ENCODE data around the gene SPATC1L.
"Not testable (repeated sequence)": the region's sequence is repeated elsewhere in the genome, so short reads cannot be mapped to it uniquely, and the experiment has no call there.

The SPATC1L gene

DNA sequence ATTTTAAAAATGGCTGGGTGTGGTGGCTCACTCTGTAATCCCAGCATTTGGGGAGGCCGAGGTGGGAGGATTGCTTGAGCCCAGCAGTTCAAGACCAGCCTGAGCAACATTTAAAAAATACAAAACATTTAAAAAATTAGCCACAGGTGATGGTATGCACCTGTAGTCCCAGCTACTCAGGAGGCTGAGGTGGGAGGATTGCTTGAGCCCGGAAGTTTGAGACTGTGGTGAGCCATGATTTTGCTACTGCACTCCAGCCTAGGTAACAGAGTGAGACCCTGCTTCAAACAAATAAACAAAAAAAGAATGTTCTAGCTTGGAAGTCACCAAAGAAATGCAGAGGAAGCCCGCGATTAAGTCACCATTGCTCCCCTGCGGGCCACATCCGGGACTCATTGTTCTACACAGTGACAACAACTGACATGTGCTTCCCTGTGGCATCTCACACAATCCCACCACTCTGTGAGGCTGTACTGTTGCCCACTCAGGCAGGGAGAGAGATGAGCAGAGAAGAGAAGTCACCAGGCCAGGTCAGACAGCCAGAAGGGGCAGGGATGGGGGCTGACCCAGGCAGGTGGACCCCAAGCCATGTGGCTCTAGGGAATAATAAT, 18.4 kb upstream of the SPATC1L start:
- TF ChIP-seq, protein P1, sequence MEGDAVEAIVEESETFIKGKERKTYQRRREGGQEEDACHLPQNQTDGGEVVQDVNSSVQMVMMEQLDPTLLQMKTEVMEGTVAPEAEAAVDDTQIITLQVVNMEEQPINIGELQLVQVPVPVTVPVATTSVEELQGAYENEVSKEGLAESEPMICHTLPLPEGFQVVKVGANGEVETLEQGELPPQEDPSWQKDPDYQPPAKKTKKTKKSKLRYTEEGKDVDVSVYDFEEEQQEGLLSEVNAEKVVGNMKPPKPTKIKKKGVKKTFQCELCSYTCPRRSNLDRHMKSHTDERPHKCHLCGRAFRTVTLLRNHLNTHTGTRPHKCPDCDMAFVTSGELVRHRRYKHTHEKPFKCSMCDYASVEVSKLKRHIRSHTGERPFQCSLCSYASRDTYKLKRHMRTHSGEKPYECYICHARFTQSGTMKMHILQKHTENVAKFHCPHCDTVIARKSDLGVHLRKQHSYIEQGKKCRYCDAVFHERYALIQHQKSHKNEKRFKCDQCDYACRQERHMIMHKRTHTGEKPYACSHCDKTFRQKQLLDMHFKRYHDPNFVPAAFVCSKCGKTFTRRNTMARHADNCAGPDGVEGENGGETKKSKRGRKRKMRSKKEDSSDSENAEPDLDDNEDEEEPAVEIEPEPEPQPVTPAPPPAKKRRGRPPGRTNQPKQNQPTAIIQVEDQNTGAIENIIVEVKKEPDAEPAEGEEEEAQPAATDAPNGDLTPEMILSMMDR (IDR thresholded peaks at IDR 0.05; ENCODE audit: low read depth, low read length): no peak

DNA sequence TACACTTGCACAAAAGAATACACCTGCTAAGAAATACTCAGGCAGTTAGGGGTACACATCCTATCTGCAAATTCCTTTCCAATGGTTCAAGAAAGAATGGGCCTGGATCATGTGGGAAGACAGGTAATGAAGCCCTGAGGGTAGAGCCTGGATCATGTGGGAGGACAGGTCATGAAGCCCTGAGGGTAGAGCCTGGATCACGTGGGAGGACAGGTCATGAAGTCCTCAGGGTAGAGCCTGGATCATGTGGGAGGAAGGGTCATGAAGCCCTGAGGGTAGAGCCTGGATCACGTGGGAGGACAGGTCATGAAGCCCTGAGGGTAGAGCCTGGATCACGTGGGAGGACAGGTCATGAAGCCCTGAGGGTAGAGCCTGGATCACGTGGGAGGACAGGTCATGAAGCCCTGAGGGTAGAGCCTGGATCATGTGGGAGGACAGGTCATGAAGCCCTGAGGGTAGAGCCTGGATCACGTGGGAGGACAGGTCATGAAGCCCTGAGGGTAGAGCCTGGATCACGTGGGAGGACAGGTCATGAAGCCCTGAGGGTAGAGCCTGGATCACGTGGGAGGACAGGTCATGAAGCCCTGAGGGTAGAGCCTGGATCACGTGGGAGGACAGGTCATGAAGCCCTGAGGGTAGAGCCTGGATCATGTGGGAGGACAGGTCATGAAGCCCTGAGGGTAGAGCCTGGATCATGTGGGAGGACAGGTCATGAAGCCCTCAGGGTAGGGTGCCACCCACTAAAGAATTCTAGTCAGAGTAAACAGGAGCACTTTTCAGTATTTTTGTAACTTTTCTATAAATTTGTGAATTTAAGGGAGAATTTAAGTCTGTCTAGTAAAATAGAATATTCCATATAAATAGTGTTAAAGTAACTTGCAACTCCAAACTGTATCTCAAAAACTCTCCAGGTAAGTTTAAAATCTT, 16.9 kb upstream of the SPATC1L start:
- not testable (repeated sequence) for H3K4me3 ChIP-seq (ENCODE audit: low read depth, low read length)

More for the DNA sequence above, 18.4 kb upstream of the SPATC1L start:
- H3K4me3 ChIP-seq (ENCODE audit: low read depth, low read length): no peak overlapping the region

DNA sequence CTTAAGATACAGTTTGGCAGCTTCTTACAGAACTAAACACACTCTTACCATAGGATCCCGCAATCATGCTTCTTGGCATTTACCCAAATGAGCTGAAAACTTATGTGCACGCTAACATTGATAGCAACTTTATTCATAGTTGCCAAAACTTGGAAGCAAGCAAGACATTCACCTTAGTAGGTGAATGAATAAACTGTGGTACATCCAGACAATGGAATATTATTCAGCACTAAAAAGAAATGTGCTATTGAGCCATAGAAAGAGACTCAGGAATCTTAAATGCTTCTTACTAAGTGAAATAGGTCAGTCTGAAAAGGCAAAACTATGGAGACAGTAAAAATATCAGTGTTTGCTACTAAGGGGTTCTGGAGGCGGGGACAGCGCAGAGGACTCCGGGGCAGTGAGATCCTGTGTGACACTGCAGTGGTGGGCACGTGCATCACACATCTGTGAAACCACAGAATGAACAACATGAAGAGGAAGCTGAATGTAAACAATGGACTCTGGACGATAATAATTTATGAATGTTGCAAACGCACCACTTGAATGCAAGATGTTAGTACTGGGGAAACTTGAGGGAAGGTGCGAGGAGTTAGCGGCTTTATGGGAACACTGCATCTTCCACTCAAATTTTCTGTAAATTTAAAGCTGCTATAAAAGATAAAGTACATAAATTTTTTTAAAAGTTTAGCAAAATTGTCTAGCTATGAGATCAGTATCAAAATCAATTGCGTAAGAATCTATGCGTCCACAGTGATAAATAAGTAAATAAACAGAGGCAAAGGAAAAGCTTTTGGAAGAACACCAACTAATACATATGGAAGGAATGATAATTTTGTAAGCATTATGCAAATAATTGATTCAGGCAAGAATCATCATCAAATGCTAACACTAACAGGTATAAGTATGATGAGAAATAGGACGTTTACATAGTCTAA, 15.4 kb upstream of the SPATC1L start:
- TF ChIP-seq, protein P1 (IDR thresholded peaks at IDR 0.05; ENCODE audit: low read depth, low read length): no peak
- H3K4me3 ChIP-seq (ENCODE audit: low read depth, low read length): no peak overlapping the region

DNA sequence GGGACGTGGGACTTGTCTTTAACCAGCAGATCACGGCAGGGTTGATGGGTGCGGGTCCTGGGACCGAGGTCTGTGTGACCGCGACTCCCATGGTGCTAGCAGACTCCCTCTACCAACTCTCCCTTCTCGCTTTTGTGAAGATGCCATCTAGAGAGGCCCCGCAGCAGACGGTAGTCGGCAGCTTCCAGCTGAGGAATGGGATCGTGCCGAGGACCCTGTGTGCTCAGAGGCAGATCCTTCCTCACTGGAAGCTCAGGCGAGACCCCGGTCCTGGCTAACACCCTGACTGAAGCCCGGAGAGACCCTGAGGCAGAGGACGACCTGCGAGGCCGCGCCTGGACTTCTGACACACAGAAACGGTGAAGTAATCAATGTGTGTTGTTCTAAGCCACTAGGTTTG, 12.5 kb upstream of the SPATC1L start:
- TF ChIP-seq, protein P1 (IDR thresholded peaks at IDR 0.05; ENCODE audit: low read depth, low read length): no peak
- H3K4me3 ChIP-seq (ENCODE audit: low read depth, low read length): no peak overlapping the region

DNA sequence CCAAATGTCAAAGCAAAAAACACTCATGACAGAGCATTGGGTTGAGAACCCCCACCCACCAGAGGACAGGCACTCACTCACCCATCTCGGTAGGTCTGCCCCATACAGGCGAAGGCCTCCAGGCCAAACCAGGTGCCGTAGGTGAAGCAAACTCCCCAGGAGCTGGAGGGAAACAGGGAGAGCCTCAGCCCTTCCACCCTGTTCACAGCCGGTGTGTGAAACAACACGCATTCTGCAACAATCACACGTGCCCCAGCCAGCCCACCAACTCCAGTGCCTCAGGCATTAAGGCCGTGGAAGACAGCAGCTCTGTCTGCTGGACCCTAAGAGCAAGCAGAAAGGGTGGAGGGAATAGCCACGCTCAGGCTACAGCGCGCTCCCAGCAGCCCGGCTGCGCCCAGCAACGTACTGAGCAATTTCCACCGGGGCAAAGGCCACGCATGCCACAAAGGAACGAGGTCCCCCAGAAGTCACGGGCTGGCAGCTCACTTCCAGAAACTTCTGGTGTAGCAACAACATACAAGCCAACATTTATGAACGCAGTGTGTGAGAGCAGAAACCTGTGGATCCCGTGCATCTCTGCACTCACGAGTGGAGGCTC, 11.4 kb upstream of the SPATC1L start:
- H3K4me3 ChIP-seq (ENCODE audit: low read depth, low read length): no peak overlapping the region
- TF ChIP-seq, protein P1 (IDR thresholded peaks at IDR 0.05; ENCODE audit: low read depth, low read length): no peak

DNA sequence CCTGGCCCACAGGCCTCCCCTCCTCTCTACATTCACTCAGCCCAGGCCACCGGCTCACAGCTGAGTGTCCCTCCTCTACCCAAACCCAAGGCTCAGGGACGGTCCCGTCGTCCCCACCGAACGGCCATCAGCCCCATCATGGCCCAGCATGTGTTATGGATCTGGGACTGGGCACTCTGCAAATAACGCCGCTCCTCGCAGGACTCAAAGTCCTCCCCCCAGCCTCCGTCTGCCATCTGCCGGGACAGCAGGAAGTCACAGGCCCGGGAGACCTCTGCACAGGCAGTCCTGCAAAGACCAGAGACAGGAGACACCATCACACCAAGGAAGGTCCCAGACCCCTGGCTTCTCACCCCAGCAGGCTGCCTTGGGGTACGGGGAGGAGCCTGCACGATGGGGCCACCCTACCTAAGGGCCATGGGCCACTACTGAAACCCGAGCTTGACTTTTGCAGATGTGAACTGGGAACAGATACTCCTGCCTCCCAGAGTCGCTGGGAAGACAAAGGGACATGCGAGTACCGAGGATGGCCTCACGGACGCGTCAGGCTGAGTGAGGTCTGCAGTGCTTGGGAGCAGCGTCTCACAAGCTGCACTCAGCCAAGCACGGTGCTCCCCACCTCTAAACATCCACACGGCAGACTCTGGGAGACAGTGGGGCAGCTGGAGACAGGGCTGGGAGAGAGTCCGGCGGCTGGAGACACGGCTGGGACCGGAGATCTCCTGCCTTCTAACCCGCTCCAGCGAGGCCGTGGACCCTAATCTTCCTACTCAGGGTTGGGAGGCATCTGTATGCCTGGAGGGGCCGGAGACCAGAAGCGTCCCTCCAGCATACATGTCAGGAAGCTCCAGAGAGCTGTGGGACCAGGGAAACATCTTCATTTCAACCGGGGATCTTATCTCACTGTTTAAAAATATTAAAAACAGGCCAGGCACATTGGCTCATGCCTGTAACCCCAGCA, 10.4 kb upstream of the SPATC1L start:
- TF ChIP-seq, protein P1 (IDR thresholded peaks at IDR 0.05; ENCODE audit: low read depth, low read length): no peak
- H3K4me3 ChIP-seq (ENCODE audit: low read depth, low read length): no peak overlapping the region
